GM12874 (cell line): ENCODE results near the gene CEP128.

ENCODE experiments used
- TF ChIP-seq, protein P1 (sequence below): IDR thresholded peaks from 2 replicates; pipeline ENCODE4 v1.5.1; 2011; ENCODE audit warnings: low read depth, mild to moderate bottlenecking, control low read depth, low read length, moderate library complexity; ENCODE audit not compliant: insufficient read depth

Gene CEP128

DNA sequence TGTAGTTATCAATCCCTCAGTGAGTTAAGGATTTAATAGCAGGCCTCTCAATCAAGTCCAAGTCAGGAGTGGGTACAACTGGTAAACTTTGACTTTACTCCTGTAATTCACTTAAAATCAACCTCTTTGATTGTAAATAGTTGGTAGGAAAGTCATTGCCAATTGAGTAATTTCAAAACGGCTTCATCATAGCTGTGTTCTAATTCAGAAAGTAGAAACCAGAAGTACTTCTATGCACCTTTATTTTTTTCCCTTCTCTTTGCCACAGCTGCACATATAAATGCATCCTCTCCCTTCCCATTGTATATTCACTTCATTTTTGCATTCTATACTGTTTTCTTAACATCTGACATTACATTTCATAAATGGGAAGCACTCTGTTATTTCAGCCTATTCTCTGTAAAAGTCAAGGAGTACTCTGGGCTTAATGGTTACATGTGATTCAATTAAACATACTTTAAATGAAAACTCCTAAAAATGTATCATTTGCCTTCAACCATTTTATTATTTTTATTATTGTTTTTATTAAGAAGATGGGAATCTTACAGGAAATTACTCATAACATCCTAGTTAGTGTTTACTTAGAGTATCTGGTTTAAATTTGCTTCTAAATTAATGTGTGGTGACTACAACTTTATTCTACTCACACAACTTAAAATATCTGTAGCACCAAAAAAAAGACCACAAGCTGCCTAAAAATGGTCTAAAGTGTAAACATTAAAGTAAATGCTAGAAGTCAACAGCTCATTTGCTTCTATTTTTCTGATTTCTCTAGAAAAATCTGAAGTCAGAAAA lies 171.2 kb downstream of the CEP128 start:
- TF ChIP-seq, protein P1, sequence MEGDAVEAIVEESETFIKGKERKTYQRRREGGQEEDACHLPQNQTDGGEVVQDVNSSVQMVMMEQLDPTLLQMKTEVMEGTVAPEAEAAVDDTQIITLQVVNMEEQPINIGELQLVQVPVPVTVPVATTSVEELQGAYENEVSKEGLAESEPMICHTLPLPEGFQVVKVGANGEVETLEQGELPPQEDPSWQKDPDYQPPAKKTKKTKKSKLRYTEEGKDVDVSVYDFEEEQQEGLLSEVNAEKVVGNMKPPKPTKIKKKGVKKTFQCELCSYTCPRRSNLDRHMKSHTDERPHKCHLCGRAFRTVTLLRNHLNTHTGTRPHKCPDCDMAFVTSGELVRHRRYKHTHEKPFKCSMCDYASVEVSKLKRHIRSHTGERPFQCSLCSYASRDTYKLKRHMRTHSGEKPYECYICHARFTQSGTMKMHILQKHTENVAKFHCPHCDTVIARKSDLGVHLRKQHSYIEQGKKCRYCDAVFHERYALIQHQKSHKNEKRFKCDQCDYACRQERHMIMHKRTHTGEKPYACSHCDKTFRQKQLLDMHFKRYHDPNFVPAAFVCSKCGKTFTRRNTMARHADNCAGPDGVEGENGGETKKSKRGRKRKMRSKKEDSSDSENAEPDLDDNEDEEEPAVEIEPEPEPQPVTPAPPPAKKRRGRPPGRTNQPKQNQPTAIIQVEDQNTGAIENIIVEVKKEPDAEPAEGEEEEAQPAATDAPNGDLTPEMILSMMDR: no peak

DNA sequence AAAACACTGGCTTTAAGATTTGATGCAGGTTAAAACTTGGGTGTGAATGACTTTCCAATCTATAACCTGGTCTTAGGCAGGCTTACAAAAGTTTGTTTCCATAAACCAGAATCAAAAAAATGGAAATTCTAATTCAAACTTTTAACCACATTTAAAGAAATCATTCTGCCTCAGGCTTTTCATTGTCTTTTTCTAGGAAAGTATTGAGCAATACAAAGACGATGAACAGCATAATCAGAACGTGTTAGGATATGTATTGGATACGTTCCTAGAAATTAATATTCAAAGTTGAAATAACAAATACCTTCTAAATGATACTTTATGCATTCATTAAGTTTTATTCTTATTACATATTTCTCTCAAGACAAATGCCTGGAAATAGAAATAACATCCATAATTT lies 172.9 kb downstream of the CEP128 start:
- TF ChIP-seq, protein P1: no peak

DNA sequence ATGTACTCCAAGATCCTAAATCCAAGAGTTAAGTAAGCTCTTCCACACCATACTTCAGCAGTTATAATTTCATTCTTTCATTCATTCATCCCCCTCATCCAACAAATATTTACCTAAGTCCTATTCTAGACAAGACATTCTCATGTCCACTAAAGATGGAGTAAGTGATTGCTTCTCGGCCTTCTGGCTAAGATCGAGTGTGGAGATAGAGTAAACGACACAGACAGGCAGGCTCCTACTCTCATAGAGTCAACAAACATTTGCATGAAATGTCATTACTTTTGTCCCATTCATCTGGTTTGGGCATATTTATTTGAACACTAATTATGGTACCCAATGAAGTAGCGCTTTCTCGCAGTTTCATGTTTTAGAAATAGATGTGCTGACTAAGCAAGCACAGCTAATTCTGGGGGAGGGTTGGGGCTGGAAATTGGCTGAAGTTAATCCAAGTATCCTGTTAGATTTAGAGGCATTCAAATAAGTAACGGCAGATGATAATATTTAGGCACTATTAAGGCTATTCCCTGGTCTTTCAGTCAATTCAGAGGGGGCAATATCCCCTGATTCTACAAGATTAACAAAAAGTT lies 176.5 kb downstream of the CEP128 start:
- TF ChIP-seq, protein P1: no peak

DNA sequence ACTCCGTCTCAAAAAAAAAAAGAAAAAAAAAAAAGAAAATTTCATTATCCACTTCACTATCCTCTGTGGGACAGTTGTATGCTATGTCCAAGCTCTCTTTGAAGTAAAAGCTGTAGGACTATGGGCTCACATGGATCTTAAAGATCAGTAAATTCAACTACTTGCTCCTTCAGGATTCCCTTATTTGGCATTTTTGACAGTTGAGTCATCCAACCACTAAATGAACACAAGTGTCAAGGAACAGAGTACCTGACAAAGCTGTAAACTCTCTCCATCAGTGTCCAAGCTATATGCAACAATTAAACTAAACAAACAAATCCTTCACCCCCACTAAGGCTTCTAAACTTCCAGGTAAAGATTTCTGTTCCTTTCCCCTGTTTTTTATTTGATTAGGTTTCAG lies 177.0 kb downstream of the CEP128 start:
- TF ChIP-seq, protein P1: no peak

DNA sequence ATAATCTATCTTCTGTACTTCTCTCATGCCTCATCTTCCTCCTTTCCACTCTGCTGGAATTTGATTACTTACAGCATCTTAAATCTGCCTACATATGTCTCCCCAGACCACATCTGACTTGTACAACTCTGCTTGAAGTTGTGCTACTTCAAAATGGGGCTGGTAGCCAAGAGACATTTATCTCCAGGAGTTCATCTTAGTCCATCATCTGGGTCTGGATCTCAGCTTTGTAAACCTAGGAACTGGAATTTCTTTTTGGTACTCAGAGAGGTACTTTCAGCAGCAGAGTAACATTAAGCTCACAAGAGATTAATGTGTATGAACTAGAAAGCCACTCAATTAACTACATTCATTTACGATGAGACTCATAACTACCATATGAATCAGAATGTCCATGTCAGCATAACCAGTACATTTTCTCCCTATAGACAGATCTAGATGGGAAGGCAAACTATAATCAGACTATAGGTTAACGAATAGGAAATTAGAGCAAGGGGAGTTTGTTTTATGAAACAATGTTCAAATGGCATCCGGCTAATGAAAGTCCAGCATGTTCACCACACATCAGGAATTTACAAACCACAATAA lies 178.8 kb downstream of the CEP128 start:
- TF ChIP-seq, protein P1: no peak

DNA sequence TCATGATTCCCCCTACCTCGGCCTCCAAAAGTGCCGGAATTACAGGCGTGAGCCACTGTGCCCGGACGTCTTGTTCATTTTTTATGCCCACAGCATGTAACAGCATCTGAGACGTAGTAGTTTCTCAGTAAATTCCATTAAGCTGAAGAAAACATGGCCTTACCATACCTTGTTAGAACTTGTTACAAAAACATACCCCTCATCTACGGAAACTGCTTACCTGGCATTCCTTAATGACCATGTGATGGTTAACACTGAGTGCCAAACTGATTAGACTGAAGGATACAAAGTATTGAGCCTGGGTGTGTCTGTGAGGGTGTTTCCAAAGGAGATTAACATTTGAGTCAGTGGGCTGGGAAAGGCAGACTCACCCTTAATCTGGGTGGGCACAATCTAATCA lies 186.8 kb downstream of the CEP128 start:
- TF ChIP-seq, protein P1: no peak

DNA sequence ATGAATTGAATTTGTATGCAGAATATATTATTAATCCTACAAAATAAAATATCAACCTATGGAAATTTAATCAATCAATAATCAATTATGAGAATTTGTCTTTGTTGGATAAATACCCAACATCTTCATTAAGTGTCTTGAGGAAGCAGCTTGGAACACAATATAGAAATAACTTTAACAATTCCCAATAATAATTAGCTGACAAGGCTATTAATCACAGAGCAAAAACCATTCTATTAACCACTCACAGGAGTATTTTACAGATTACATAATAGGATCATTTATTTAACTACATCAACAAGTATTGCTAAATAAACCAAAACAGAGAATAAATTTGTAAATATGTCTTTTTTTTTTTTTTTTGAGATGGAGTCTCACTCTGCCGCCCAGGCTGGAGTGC lies 190.3 kb downstream of the CEP128 start:
- TF ChIP-seq, protein P1: no peak
